SK-N-MC (cell line): Measurements from ENCODE around the gene NRXN3.

Source experiments
- EZH2 ChIP-seq: fragments of 200-600 bp; sonication (generic); IDR thresholded peaks from one replicate; pipeline ENCODE4 v1.6.1; 2017; ENCODE audit warnings: antibody characterized with exemption
- FOXP2 ChIP-seq: optimal IDR thresholded peaks from 2 replicates; pipeline ENCODE3; 2011; ENCODE audit warnings: mild to moderate bottlenecking, moderate library complexity; ENCODE audit not compliant: insufficient read depth; ENCODE audit errors: extremely low read length, control extremely low read depth
- POLR2AphosphoS5 ChIP-seq: IDR thresholded peaks from 2 replicates; pipeline ENCODE4 v1.6.1; 2012; ENCODE audit warnings: mild to moderate bottlenecking, low read depth, low read length, borderline replicate concordance

- TF ChIP-seq EZH2 (no peak), FOXP2 (no peak), POLR2AphosphoS5 (no peak)
Observed at GRCh38 chr14:79712302-79712950, 1542.3 kb downstream of the NRXN3 start.
